GM23248 (cell line): ENCODE results near the gene PRODH2.

ENCODE experiments used
- EZH2 ChIP-seq: fragments of 200-600 bp; sonication (generic); IDR thresholded peaks from 2 replicates; pipeline ENCODE4 v1.6.1; 2018; ENCODE audit warnings: antibody characterized with exemption, mild to moderate bottlenecking; ENCODE audit not compliant: insufficient read depth, poor library complexity, severe bottlenecking
- EZH2phosphoT487 ChIP-seq: fragments of 200-600 bp; sonication (generic); IDR thresholded peaks from 2 replicates; pipeline ENCODE4 v1.6.1; 2018; ENCODE audit warnings: antibody characterized with exemption, moderate library complexity, mild to moderate bottlenecking, low read depth; ENCODE audit not compliant: insufficient read depth

GRCh38 chr19:35752746-35753350 lies 59.8 kb downstream of the PRODH2 start:
- TF ChIP-seq EZH2phosphoT487: no peak
- TF ChIP-seq EZH2: no peak
